ENCODE results near the gene KLK8. TPM values are rescaled to one million over a fixed set of nuclear protein-coding genes. Genes with fewer than 3 reads are reported as not detected.

KLK8 gene
- total RNA-seq, 1 experiment from 2014 or later, result 2.7 TPM

DNA sequence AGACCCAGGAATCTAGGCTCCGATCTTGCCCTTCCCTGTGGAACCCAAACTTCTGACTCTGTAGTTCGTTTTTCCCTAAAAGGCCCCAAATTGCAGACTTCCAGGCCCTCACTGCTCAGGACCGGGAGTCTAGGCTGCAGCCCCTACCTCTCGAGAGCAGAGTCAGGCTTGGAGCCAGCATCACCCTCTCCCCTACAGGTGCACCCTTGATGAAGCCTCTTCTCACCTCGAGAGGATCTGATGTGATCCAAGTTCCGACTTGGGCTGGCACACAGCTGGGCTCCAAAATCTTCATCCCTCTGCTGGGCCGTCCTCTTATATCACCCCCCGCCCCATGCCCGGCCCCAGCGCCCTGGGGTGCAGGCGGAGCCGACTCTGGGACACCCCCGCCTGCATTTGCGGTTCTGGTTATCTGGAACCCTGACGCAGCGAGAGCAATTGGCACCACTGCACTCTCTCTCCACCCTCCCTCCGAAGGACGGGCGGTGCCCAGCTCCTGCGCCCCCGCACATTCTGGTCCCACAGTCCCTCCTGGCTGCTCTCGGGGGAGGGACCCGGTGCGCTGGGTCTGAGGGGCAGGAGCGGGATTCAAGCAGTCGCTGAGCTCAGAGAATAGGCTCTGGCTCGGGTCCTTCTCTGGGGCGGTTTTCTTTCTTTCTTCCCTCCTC, 17.6 kb downstream of the KLK8 start, which contains the start of gene KLK7:
KLK7 (minus strand) TSS at position 293 of the 668 bp plus-strand sequence. CDS start 1,518 bp downstream, outside the sequence.
- Histone ChIP-seq H2BK12ac (ENCODE audit: insufficient read length, low read depth, low read length) (no peak within 1 kb of the TSS), H3K4ac (ENCODE audit: low read depth, low read length) (no peak within 1 kb of the TSS), H3K79me1 (ENCODE audit: insufficient read depth, low read depth, low read length, poor library complexity, severe bottlenecking) (no peaks in the 10 kb centered on the region), H3K4me2 (ENCODE audit: insufficient read depth, insufficient read length, low read length) (peak within 1 kb of the TSS; percentile 74), H2AFZ (ENCODE audit: low read length) (no peak within 1 kb of the TSS), H3K9me3 (ENCODE audit: control insufficient read depth, low read depth, low read length) (no peaks in the 10 kb centered on the region), H3T11ph (ENCODE audit: low read length) (no peak within 1 kb of the TSS), H2BK5ac (ENCODE audit: insufficient read length, low read length) (no peak within 1 kb of the TSS), H3K18ac (ENCODE audit: insufficient read length, low read depth, low read length) (no peak within 1 kb of the TSS), H4K8ac (replicated peaks; ENCODE audit: insufficient read length, low read depth, low read length) (no peak within 1 kb of the TSS), H3K56ac (ENCODE audit: insufficient read length, low read depth, low read length) (no peak within 1 kb of the TSS), H3K23me2 (ENCODE audit: insufficient read length, low read depth, low read length, poor library complexity, severe bottlenecking) (no peaks in the 10 kb centered on the region), H3K23ac (ENCODE audit: insufficient read length, low read depth, low read length) (no peak within 1 kb of the TSS), H2BK120ac (ENCODE audit: low read depth, low read length, poor library complexity, severe bottlenecking) (no peak within 1 kb of the TSS), H4K5ac (ENCODE audit: insufficient read length, low read depth, low read length) (no peak within 1 kb of the TSS), H3K27ac (ENCODE audit: insufficient read length, low read depth, low read length) (no peak within 1 kb of the TSS), H3K27me3 (ENCODE audit: insufficient read depth, low read length) (no peaks in the 10 kb centered on the region), H4K91ac (ENCODE audit: insufficient read length, low read depth, low read length) (no peak within 1 kb of the TSS), H3K79me2 (ENCODE audit: insufficient read depth, low read length) (no peaks in the 10 kb centered on the region), H3K4me1 (ENCODE audit: insufficient read depth, low read length) (no peaks in the 10 kb centered on the region; the same call in 1 of the 2 replicates), H2BK20ac (ENCODE audit: low read depth, low read length, poor library complexity, severe bottlenecking) (no peak within 1 kb of the TSS), H3K9ac (ENCODE audit: extremely low read depth, insufficient read length, low read length) (no peak within 1 kb of the TSS), H2BK15ac (ENCODE audit: low read depth, low read length) (no peak within 1 kb of the TSS), H2AK5ac (ENCODE audit: insufficient read length, low read length) (no peak within 1 kb of the TSS), H3K14ac (ENCODE audit: insufficient read depth, low read length) (peak within 1 kb of the TSS; percentile 57; the same call in 1 of the 2 replicates), H4K20me1 (ENCODE audit: control insufficient read depth, insufficient read depth, insufficient read length) (no peaks in the 10 kb centered on the region)
- no peaks in the 10 kb centered on the region for H3K36me3 Mint-ChIP-seq (ENCODE audit: insufficient read depth in 1 of 3, low read depth in 3 of 3)
- H3K27me3 Mint-ChIP-seq (ENCODE audit: low read depth), result peaks cover 43% of the 10 kb centered on the region
- no CpG with 5 or more reads among the region's 28 CpGs for WGBS (ENCODE audit: extremely low coverage, insufficient read length, low lambda C conversion rate)
- H3K9me3 Mint-ChIP-seq, result no peaks in the 10 kb centered on the region
- H3K27ac Mint-ChIP-seq, result no peak within 1 kb of the TSS
- no peak for DNase-seq
- TF ChIP-seq, protein P1, sequence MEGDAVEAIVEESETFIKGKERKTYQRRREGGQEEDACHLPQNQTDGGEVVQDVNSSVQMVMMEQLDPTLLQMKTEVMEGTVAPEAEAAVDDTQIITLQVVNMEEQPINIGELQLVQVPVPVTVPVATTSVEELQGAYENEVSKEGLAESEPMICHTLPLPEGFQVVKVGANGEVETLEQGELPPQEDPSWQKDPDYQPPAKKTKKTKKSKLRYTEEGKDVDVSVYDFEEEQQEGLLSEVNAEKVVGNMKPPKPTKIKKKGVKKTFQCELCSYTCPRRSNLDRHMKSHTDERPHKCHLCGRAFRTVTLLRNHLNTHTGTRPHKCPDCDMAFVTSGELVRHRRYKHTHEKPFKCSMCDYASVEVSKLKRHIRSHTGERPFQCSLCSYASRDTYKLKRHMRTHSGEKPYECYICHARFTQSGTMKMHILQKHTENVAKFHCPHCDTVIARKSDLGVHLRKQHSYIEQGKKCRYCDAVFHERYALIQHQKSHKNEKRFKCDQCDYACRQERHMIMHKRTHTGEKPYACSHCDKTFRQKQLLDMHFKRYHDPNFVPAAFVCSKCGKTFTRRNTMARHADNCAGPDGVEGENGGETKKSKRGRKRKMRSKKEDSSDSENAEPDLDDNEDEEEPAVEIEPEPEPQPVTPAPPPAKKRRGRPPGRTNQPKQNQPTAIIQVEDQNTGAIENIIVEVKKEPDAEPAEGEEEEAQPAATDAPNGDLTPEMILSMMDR (conservative IDR thresholded peaks at IDR 0.05), result no peak
- H3K4me1 Mint-ChIP-seq, result peaks cover 15 to 24% of the 10 kb centered on the region in 2 experiments
- H3K4me3 Mint-ChIP-seq, result peak within 1 kb of the TSS in 1 of 2 experiments; percentile 41; a peak in 3 of 5 replicates
